K562 (cell line): ENCODE measurements around the gene NOS1.

Source experiments
- CTCF ChIP-seq, 3 experiments: IDR thresholded peaks in 2 of 3; conservative IDR thresholded peaks in 1 of 3; 2 replicates each; pipeline ENCODE4 v1.5.1; 2011 to 2012; ENCODE audit warnings: low read length in 3 of 3, mild to moderate bottlenecking in 3 of 3, control low read depth in 2 of 3, improper control_type of control experiment in 1 of 3, inconsistent platforms in 1 of 3, low read depth in 1 of 3, mixed read lengths in 1 of 3, moderate library complexity in 1 of 3; ENCODE audit not compliant: insufficient read depth in 2 of 3
- FOSL1 ChIP-seq: fragments of 200-800 bp; sonication (Bioruptor generic); conservative IDR thresholded peaks from 2 replicates; pipeline ENCODE4 v1.6.1; 2016; ENCODE audit warnings: missing genetic modification characterization, missing compliant biosample characterization
- U2AF1 ChIP-seq: fragments of 200-400 bp; formaldehyde crosslinking; optimal IDR thresholded peaks from 2 replicates; pipeline ENCODE3; 2017; ENCODE audit warnings: mild to moderate bottlenecking, low read depth, low read length, moderate library complexity

- no peak for TF ChIP-seq CTCF (IDR thresholded peaks at IDR 0.05 in 2 of 3, conservative IDR thresholded peaks at IDR 0.05 in 1 of 3; ENCODE audit: insufficient read depth in 2 of 3, low read depth in 1 of 3, low read length in 3 of 3)
- TF ChIP-seq U2AF1, result no peak
- 0 out of 2 replicates have a peak, but pooled peaks have one; percentile 17 for TF ChIP-seq FOSL1 (tag)
Observed at GRCh38 chr12:117228239-117228638, 133.2 kb downstream of the NOS1 start.
